Epithelial cell of proximal tubule (primary cell): Measurements from ENCODE around the gene PTPN9. TPM values are rescaled to one million over a fixed set of nuclear protein-coding genes. Genes with fewer than 3 reads are reported as not detected.

Source experiments
- DNase-seq: peaks from one replicate; pipeline ENCODE4 v3.0.0-alpha.2; 2011; ENCODE audit warnings: low read depth
- H3K4me3 ChIP-seq: 2 replicates; pipeline ENCODE4 v1.5.1; 2011; ENCODE audit warnings: low read depth, mild to moderate bottlenecking, low read length
- CTCF ChIP-seq: conservative IDR thresholded peaks from 2 replicates; pipeline ENCODE4 v1.5.1; 2012; ENCODE audit warnings: low read depth, mild to moderate bottlenecking, low read length
- total RNA-seq: library from RNA; depleted of rRNA; stranded (reverse); fragments of >200 nt; gene quantifications from 2 replicates; pipeline ENCODE4 v1.2.3, GENCODE V29; 2015

The PTPN9 gene
- total RNA-seq, 1 donor from 2014 or later, result 23.8 TPM

- no peak for TF ChIP-seq CTCF
- H3K4me3 ChIP-seq, result no peak overlapping the region
- no peak for DNase-seq
These were observed 141.4 kb downstream of the PTPN9 start for GRCh38 chr15:75437721-75438120.

- no peak overlapping the region for H3K4me3 ChIP-seq
- DNase-seq, result no peak
- TF ChIP-seq CTCF, result no peak
These were observed 142.2 kb downstream of the PTPN9 start for GRCh38 chr15:75436881-75437280.

GRCh38 chr15:75431682-75432081 lies 147.4 kb downstream of the PTPN9 start:
- no peak for TF ChIP-seq CTCF
- DNase-seq, result no peak

GRCh38 chr15:75431270-75431669 lies 147.8 kb downstream of the PTPN9 start:
- no peak overlapping the region for H3K4me3 ChIP-seq
- no peak for TF ChIP-seq CTCF
- no peak for DNase-seq

More at GRCh38 chr15:75431682-75432081, 147.4 kb downstream of the PTPN9 start:
- H3K4me3 ChIP-seq, result no peak overlapping the region

GRCh38 chr15:75430259-75430658 lies 148.9 kb downstream of the PTPN9 start:
- no peak overlapping the region for H3K4me3 ChIP-seq
- DNase-seq, result no peak
- TF ChIP-seq CTCF, result no peak

- no peak for DNase-seq
- no peak overlapping the region for H3K4me3 ChIP-seq
- TF ChIP-seq CTCF, result no peak
These were observed 151.0 kb downstream of the PTPN9 start for GRCh38 chr15:75428152-75428551.

- no peak for DNase-seq
- no peak overlapping the region for H3K4me3 ChIP-seq
- TF ChIP-seq CTCF, result no peak
These were observed 153.1 kb downstream of the PTPN9 start for GRCh38 chr15:75425966-75426500.
